ENCODE data around the gene PFN3.

The PFN3 gene

GRCh38 chr5:177440990-177441780 is 40.7 kb upstream of the PFN3 start:
- ATAC-seq, result no peak

GRCh38 chr5:177440211-177440989 is 39.9 kb upstream of the PFN3 start:
- no peak for ATAC-seq
- TF ChIP-seq PATZ1 (CRISPR knock-in tag; IDR thresholded peaks at IDR 0.05; ENCODE audit: borderline replicate concordance) (no peak), ZNF565 (CRISPR knock-in tag; conservative IDR thresholded peaks at IDR 0.05; ENCODE audit: low read depth) (no peak), SNAI2 (CRISPR knock-in tag; IDR thresholded peaks at IDR 0.05) (no peak), CSRNP3 (CRISPR knock-in tag; IDR thresholded peaks at IDR 0.05) (no peak), CREB5 (CRISPR knock-in tag; IDR thresholded peaks at IDR 0.05; ENCODE audit: low read depth) (no peak), ZFP3 (CRISPR knock-in tag; IDR thresholded peaks at IDR 0.05) (no peak), PPARA (CRISPR knock-in tag; IDR thresholded peaks at IDR 0.05; ENCODE audit: borderline replicate concordance) (no peak), ZNF8 (CRISPR knock-in tag; IDR thresholded peaks at IDR 0.05) (no peak), POU6F1 (CRISPR knock-in tag; IDR thresholded peaks at IDR 0.05; ENCODE audit: borderline replicate concordance, low read depth) (no peak), GLIS3 (CRISPR knock-in tag; IDR thresholded peaks at IDR 0.05) (no peak), ZFP30 (CRISPR knock-in tag; IDR thresholded peaks at IDR 0.05) (no peak), ZC3H10 (CRISPR knock-in tag; IDR thresholded peaks at IDR 0.05) (no peak), OSR1 (CRISPR knock-in tag; IDR thresholded peaks at IDR 0.05) (no peak), TOX (CRISPR knock-in tag; IDR thresholded peaks at IDR 0.05; ENCODE audit: borderline replicate concordance) (no peak)

More at GRCh38 chr5:177440990-177441780, 40.7 kb upstream of the PFN3 start:
- TF ChIP-seq POU6F1 (CRISPR knock-in tag; IDR thresholded peaks at IDR 0.05; ENCODE audit: borderline replicate concordance, low read depth) (no peak), PPARA (CRISPR knock-in tag; IDR thresholded peaks at IDR 0.05; ENCODE audit: borderline replicate concordance) (no peak), ZNF70 (CRISPR knock-in tag; IDR thresholded peaks at IDR 0.05) (no peak), CSRNP3 (CRISPR knock-in tag; IDR thresholded peaks at IDR 0.05) (no peak), TOX (CRISPR knock-in tag; IDR thresholded peaks at IDR 0.05; ENCODE audit: borderline replicate concordance) (no peak), BACH2 (CRISPR knock-in tag; IDR thresholded peaks at IDR 0.05; ENCODE audit: borderline replicate concordance) (no peak), TCF4 (CRISPR knock-in tag; IDR thresholded peaks at IDR 0.05; ENCODE audit: borderline replicate concordance) (no peak), RARB (CRISPR knock-in tag; IDR thresholded peaks at IDR 0.05) (no peak), ZNF8 (CRISPR knock-in tag; IDR thresholded peaks at IDR 0.05) (no peak), CSDC2 (CRISPR knock-in tag; IDR thresholded peaks at IDR 0.05) (no peak), ISL1 (CRISPR knock-in tag; IDR thresholded peaks at IDR 0.05) (no peak), OSR1 (CRISPR knock-in tag; IDR thresholded peaks at IDR 0.05) (no peak)

Data from SK-N-SH treated with all-trans-retinoic acid at 6 μM for 48 hours (cell line).